ENCODE results near the gene RHOG.
"Not testable (repeated sequence)": the region's sequence is repeated elsewhere in the genome, so short reads cannot be mapped to it uniquely, and the experiment has no call there.

RHOG gene

GRCh38 chr11:3808861-3809623 lies 31.7 kb downstream of the RHOG start:
- peak; percentile 62 for DNase-seq (ENCODE audit: low spot score)

GRCh38 chr11:3807909-3808860 lies 32.6 kb downstream of the RHOG start, which contains the start of gene PGAP2:
Gene PGAP2 (plus strand): TSS chr11:3808560. CDS start chr11:3811260, 2,700 bp downstream.
- DNase-seq (ENCODE audit: low spot score): peak; percentile 57

- no peak for DNase-seq (ENCODE audit: low spot score)
Observed at GRCh38 chr11:3803726-3804495, 36.8 kb downstream of the RHOG start.

- no peak for DNase-seq (ENCODE audit: low spot score)
Observed at GRCh38 chr11:3802011-3802790, 38.6 kb downstream of the RHOG start.

GRCh38 chr11:3799873-3800272 lies 40.9 kb downstream of the RHOG start:
- DNase-seq (ENCODE audit: low spot score): no peak

DNA sequence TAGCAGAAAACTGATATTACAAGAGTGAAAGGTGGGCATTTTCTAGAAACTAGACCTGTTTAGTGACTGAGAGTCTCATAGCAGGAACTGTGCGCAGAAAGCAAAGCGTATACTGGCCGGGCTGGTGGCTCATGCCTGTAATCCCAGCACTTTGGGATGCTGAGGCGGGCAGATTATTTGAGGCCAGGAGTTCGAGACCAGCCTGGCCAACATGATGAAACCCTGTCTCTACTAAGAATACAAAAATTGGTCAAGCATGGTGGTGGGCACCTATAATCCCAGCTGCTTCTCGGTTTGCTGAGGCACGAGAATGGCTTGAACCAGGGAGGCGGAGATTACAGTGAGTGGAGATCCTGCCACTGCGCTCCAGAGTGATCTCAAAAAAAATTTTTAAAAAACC lies 41.6 kb downstream of the RHOG start:
- DNase-seq (ENCODE audit: low spot score): no peak

- DNase-seq (ENCODE audit: low spot score): peak; percentile 100
Observed at GRCh38 chr11:3797329-3798090, 43.2 kb downstream of the RHOG start, which contains the start of gene NUP98. Gene NUP98 (minus strand): TSS chr11:3797554. CDS start chr11:3782117, 15,437 bp downstream.

GRCh38 chr11:3796801-3797328 lies 43.9 kb downstream of the RHOG start:
- no peak for DNase-seq (ENCODE audit: low spot score)

GRCh38 chr11:3796346-3796745 lies 44.4 kb downstream of the RHOG start:
- no peak for DNase-seq (ENCODE audit: low spot score)

DNA sequence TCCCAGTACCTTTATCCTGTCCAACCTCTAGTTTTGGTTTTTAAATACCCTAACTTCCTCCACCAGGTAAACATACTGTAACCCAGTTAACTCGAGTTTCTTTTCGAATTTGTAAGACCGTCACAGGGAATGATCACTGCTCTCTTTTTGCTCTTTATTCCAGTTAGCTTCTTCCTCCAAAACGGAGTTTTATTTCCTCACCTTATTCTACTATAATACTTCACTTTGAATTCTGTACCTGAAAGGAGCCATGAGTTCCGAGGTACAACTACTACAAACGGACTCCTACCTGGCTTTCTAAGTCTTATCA lies 44.8 kb downstream of the RHOG start:
- no peak for DNase-seq (ENCODE audit: low spot score)

DNA sequence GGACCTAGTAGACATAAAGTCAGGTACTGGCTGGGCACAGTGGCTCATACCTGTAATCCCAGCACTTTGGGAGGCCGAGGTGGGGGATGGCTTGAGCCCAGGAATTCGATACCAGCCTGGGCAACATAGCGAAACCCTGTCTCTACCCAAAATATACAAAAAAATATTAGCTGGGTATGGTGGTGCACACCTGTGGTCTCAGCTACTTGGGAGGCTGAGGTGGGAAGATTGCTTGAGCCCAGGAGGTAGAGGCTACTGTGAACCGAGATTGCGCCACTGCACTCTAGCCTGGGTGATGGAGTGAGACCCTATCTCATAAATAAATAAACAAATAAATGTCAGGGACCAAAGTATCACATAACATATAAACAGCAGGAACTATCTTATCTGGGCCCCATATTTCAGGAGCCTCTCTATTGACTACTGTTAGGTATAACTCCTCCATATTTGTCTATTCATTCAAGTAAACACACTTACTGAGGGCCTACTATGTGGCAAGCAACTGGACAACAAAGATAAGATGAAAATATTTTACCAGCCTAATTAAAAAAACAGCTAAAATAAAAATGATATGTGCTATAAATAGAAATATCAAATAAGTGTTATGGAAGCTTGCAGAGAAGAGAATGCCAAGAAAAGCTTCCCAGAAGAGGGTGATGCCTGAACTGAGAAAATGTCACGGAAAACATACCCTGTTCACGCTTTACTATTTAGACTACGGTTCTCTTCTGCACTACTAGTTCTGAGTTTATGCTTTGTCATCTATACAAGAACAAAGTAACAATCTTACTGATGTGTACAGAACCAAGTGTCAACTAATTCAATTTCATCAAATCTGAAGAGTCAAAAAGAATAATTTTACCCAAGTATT lies 45.4 kb downstream of the RHOG start:
- no peak for DNase-seq (ENCODE audit: low spot score)

DNA sequence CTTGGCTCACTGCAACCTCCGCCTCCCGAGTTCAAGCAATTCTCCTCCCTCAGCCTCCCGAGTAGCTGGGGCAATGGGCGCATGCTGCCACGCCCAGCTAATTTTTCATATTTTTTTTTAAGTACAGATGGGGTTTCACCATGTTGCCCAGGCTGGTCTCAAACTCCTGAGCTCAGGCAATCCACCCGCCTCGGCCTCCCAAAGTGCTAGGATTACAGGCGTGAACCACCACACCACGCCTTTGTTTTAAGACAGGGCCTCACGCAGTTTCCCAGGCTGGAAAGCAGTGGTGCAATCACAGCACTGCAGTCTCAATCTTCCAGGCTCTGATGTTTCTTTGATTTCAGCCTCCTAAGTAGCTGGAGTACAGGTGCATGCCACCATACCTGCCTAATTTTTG lies 46.4 kb downstream of the RHOG start:
- not testable (repeated sequence) for DNase-seq (ENCODE audit: low spot score)

DNA sequence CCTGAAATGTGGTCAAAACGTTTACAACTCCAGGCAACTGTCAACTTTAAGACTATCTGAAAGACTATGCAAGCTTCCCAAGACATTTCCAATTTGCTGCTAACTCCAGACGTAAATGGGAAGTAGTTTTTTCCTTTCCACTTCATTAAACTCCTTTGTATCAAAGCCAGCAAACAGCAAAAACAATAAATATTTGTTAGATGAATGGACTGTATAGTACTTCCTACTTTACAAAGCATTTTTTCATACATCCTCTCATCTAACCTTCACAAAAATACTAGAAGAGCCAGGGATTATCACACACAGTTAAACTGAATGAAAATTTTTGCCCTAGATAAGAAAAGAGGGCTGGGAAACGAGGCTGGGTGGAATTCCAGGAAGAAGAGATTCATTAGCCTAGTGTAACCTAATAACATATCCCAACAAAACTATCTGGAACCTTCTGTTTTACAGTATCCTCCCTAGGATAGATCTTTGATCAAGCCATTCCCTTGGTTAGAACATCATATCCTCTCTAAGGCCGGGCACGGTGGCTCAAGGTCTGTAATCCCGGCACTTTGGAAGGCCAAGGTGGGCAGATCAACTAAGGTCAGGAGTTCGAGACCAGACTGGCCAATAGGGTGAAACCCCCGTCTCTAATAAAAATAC lies 53.9 kb downstream of the RHOG start:
- no peak for DNase-seq (ENCODE audit: low spot score)

DNA sequence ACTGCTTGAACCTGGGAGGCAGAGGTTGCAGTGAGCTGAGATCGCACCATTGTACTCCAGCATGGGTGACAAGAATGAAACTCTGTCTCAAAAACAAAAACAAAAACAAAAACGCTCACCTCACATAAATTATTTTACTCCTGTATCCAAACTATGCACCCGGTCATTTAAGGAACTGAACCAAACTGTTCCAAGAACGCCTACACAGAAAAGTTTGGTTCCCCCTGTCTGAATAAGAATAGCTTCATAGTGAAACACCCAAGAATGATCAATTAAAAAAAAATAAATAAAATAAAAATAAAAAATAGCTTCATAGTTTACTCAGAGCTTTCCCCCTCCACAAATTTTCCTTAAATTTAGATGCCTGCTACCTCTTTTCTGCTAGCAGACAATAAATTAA lies 57.1 kb downstream of the RHOG start:
- no peak for DNase-seq (ENCODE audit: low spot score)

GRCh38 chr11:3782963-3783362 lies 57.8 kb downstream of the RHOG start:
- no peak for DNase-seq (ENCODE audit: low spot score)

- no peak for DNase-seq (ENCODE audit: low spot score)
Observed at GRCh38 chr11:3781423-3781822, 59.3 kb downstream of the RHOG start.
